Kidney (tissue), 14 donors: ENCODE results near the gene NDUFV1. TPM values are rescaled to one million over a fixed set of nuclear protein-coding genes. Genes with fewer than 3 reads are reported as not detected.
A peak's percentile ranks its signal among the peaks of the same experiment; 100 is the strongest.
"Not testable (repeated sequence)": the region's sequence is repeated elsewhere in the genome, so short reads cannot be mapped to it uniquely, and the experiment has no call there.

Source experiments
- DNase-seq, 5 donors: peaks; one replicate each; pipeline ENCODE4 v3.0.0-alpha.2; 2013 to 2020
- FAIRE-seq: peaks from 2 replicates; lab custom pipeline; 2012; peaks lifted over from hg19 to GRCh38; lab: Jason Lieb, UNC
- H3K27ac ChIP-seq, 2 donors: one replicate each; pipeline ENCODE4 v1.7.0; 2013; ENCODE audit warnings: low read depth in 2 of 2, low read length in 2 of 2, inconsistent platforms in 1 of 2
- H3K27me3 ChIP-seq: one replicate; pipeline ENCODE4 v1.7.1; 2013; ENCODE audit warnings: low read length, inconsistent platforms; ENCODE audit not compliant: control insufficient read depth, insufficient read depth
- H3K36me3 ChIP-seq, 3 donors: one replicate each; pipeline versions ENCODE4 v1.7.0 to v1.7.1; 2013; ENCODE audit warnings: low read length in 3 of 3, control low read depth in 1 of 3, inconsistent platforms in 1 of 3; ENCODE audit not compliant: insufficient read depth in 3 of 3, control insufficient read depth in 2 of 3
- H3K4me1 ChIP-seq, 3 donors: one replicate each; pipeline versions ENCODE4 v1.7.0 to v1.7.1; 2013; ENCODE audit warnings: low read length in 3 of 3, inconsistent platforms in 1 of 3, low read depth in 1 of 3; ENCODE audit not compliant: control insufficient read depth in 2 of 3, insufficient read depth in 2 of 3
- H3K4me3 ChIP-seq, 3 donors: one replicate each; pipeline versions ENCODE4 v1.7.0 to v1.8.1; 2013; ENCODE audit warnings: low read length in 3 of 3, control low read depth in 1 of 3, inconsistent platforms in 1 of 3
- H3K9ac ChIP-seq, 3 donors: one replicate each; pipeline versions ENCODE4 v1.7.0 to v1.7.1; 2013; ENCODE audit warnings: low read length in 3 of 3, control low read depth in 1 of 3, inconsistent platforms in 1 of 3
- H3K9me3 ChIP-seq, 3 donors: one replicate each; pipeline versions ENCODE4 v1.7.0 to v1.7.1; 2013; ENCODE audit warnings: low read length in 3 of 3, control low read depth in 1 of 3, inconsistent platforms in 1 of 3; ENCODE audit not compliant: control insufficient read depth in 2 of 3, insufficient read depth in 1 of 3
- CTCF ChIP-seq: IDR thresholded peaks from 3 replicates; pipeline ENCODE4 v1.5.1; 2012; ENCODE audit warnings: mild to moderate bottlenecking, moderate library complexity, borderline replicate concordance; ENCODE audit not compliant: insufficient read depth; ENCODE audit errors: extremely low read depth
- intact Hi-C: fragments of 100-400 bp; cut with DNase I; formaldehyde crosslinking; loops from one replicate; pipeline ENCODE4 v1.11.1; 2022
- polyA plus RNA-seq: library from polyadenylated mRNA; stranded (reverse); fragments of 350-450 nt; fragmentation: Illumina TruSeq; extraction: RNeasy Lipid Tissue Mini Kit (QIAGEN cat#74804); gene quantifications from one replicate; pipeline ENCODE4 v1.2.3, GENCODE V29; 2014; ENCODE audit warnings: low read depth, low replicate concordance; ENCODE audit not compliant: insufficient read depth
- total RNA-seq: library from RNA; stranded (reverse); fragmentation: NEBNext Ultra II Directional; extraction: Animal tissue kit (Norgen Biotek cat#: 25700); gene quantifications from one replicate; pipeline ENCODE4 v1.2.1, GENCODE V29; 2021
- donor health status: control.
- donor health status: control.
- donor health status: control.
- donor health status: control.
- donor health status: control.
- donor health status: DM: yes; HTN: yes; CAD: no.
- donor health status: Normal renal cell carcinoma (clear cell type).

The NDUFV1 gene
- total and polyA plus RNA-seq, 2 donors from 2014 or later = 191 to 395 TPM

GRCh38 chr11:67561971-67562619, 44.6 kb upstream of the NDUFV1 start:
- FAIRE-seq = no peak
- H3K27ac ChIP-seq = peak overlapping the region; percentile 87 to 88
- intact Hi-C loops = no loop called here
- peaks cover 4 to 28% (median 11%) of the 10 kb centered on the region in 3 donors for H3K4me1 ChIP-seq
- H3K9me3 ChIP-seq = no peaks in the 10 kb centered on the region
- no peaks in the 10 kb centered on the region for H3K27me3 ChIP-seq
- TF ChIP-seq CTCF = no peak
- peak overlapping the region in 1 of 3 donors; percentile 31 for H3K4me3 ChIP-seq
- peak overlapping the region in 1 of 3 donors; percentile 48 for H3K9ac ChIP-seq
- no peaks in the 10 kb centered on the region for H3K36me3 ChIP-seq
- DNase-seq = peak in 4 of 5 donors; percentile 52 to 86 (median 69)

GRCh38 chr11:67562963-67563704, 43.6 kb upstream of the NDUFV1 start:
- DNase-seq = peak in 2 of 5 donors; percentile 55 to 68
- no peak overlapping the region for H3K9ac ChIP-seq
- H3K27ac ChIP-seq = peak overlapping the region; percentile 79 to 87
- no peaks in the 10 kb centered on the region for H3K27me3 ChIP-seq
- H3K4me1 ChIP-seq = peaks cover 4 to 28% (median 10%) of the 10 kb centered on the region in 3 donors
- intact Hi-C loops = no loop called here
- H3K36me3 ChIP-seq = no peaks in the 10 kb centered on the region
- H3K4me3 ChIP-seq = no peak overlapping the region
- no peak for FAIRE-seq
- no peaks in the 10 kb centered on the region for H3K9me3 ChIP-seq
- no peak for TF ChIP-seq CTCF

- intact Hi-C loops, H3K9ac ChIP-seq, H3K9me3 ChIP-seq, H3K4me3 ChIP-seq, H3K36me3 ChIP-seq, H3K27me3 ChIP-seq, FAIRE-seq: not testable (repeated sequence)
- peak in 3 of 5 donors; percentile 44 to 72 (median 46) for DNase-seq
- H3K4me1 ChIP-seq = peaks cover 4 to 28% (median 7%) of the 10 kb centered on the region in 3 donors
- peak overlapping the region; percentile 79 to 87 for H3K27ac ChIP-seq
Observed at GRCh38 chr11:67563705-67564114, 43.0 kb upstream of the NDUFV1 start.

- Histone ChIP-seq H3K9ac (no peak overlapping the region), H3K36me3 (no peaks in the 10 kb centered on the region), H3K4me3 (no peak overlapping the region), H3K4me1 (peaks cover 4 to 28% (median 7%) of the 10 kb centered on the region in 3 donors), H3K27ac (peak overlapping the region; percentile 34 to 62), H3K27me3 (no peaks in the 10 kb centered on the region), H3K9me3 (no peaks in the 10 kb centered on the region)
- TF ChIP-seq CTCF = no peak
- intact Hi-C loops = no loop called here
- no peak for FAIRE-seq
- DNase-seq = no peak
Observed at GRCh38 chr11:67564230-67564629, 42.5 kb upstream of the NDUFV1 start.
